AG09319 (cell line): ENCODE data around the gene PRSS48.
"Not testable (repeated sequence)": the region's sequence is repeated elsewhere in the genome, so short reads cannot be mapped to it uniquely, and the experiment has no call there.

ENCODE experiments used
- DNase-seq: peaks from one replicate; pipeline ENCODE4 v3.0.0-alpha.2; 2010; ENCODE audit warnings: low read depth; ENCODE audit errors: extremely low read depth
- CTCF ChIP-seq: IDR thresholded peaks from 2 replicates; pipeline ENCODE4 v1.5.1; 2011; ENCODE audit warnings: low read depth, mild to moderate bottlenecking, inconsistent platforms, low read length, moderate library complexity

The PRSS48 gene

GRCh38 chr4:151318307-151319006, 41.5 kb downstream of the PRSS48 start:
- no peak for TF ChIP-seq CTCF

GRCh38 chr4:151319490-151319889, 42.5 kb downstream of the PRSS48 start:
- no peak for TF ChIP-seq CTCF
- DNase-seq: no peak

More at GRCh38 chr4:151318307-151319006, 41.5 kb downstream of the PRSS48 start:
- no peak for DNase-seq

GRCh38 chr4:151321586-151321985, 44.6 kb downstream of the PRSS48 start:
- TF ChIP-seq CTCF: no peak
- no peak for DNase-seq

- DNase-seq: not testable (repeated sequence)
Measured at GRCh38 chr4:151322161-151322560, 45.2 kb downstream of the PRSS48 start.

- TF ChIP-seq CTCF: no peak
- peak; percentile 5 for DNase-seq
Measured at GRCh38 chr4:151322570-151322969, 45.6 kb downstream of the PRSS48 start.

- TF ChIP-seq CTCF: no peak
- no peak for DNase-seq
Measured at GRCh38 chr4:151323667-151324066, 46.7 kb downstream of the PRSS48 start.

GRCh38 chr4:151324124-151324751, 47.3 kb downstream of the PRSS48 start:
- TF ChIP-seq CTCF: no peak
- no peak for DNase-seq

- DNase-seq: no peak
- no peak for TF ChIP-seq CTCF
Measured at GRCh38 chr4:151324752-151325110, 47.8 kb downstream of the PRSS48 start.
